ENCODE measurements around the gene PDGFC.

DNA sequence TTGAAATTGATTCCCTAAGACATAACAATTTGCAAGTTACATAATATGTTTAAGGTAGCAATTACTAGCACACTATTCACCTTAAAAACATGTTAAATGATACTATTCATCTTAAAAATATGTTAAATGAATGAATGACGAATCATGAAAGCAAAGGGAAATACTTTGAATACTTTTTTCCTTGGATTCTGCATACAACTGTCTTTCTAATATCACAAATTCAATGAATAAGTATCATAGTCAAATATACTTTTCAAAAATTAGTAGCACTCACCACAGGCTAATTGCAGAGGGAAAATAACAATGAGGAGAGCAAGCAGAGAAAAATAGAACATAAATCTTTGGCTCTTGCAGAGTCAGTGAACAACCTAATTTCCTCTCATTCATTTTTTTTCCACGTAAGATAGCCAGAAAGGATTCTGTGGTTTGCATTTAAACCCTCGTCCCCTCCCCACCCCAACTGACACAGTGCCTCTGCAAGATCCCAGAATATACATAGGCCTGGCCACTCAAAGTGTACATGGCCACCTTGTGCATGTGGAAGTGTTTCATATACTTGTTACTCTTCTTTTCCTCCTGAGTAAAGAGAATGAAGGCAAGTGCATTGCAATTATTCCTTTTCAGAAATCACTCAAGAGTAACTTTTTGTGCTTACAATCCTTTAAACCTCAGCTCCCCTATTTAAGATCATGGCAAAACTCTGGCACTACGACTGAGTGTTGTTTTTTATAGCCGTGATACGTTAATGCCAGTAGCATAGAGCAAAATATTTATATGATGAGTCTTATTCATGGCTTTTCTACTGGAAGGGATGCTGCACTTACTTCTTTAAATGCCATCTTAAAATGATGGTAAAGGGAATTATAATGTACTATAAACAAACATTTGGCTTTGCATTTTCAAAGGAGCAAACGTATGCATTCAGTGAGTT lies 236.4 kb downstream of the PDGFC start:
- TF ChIP-seq GATA3 (IDR thresholded peaks at IDR 0.05; ENCODE audit: low read depth, low read length), result no peak
- TF ChIP-seq GATA2 (IDR thresholded peaks at IDR 0.05; ENCODE audit: low read depth, low read length), result no peak
